Nephron (organoid): ENCODE data around the gene LRFN3.
A peak's percentile ranks its signal among the peaks of the same experiment; 100 is the strongest.
"Not testable (repeated sequence)": the region's sequence is repeated elsewhere in the genome, so short reads cannot be mapped to it uniquely, and the experiment has no call there.

Source experiments
- H3K27ac Mint-ChIP-seq, 3 experiments: 2 replicates each; pipeline ENCODE4 v1.8.0; 2020; ENCODE audit warnings: mixed read lengths in 3 of 3, mild to moderate bottlenecking in 2 of 3, moderate library complexity in 1 of 3
- H3K27me3 Mint-ChIP-seq: 2 replicates; pipeline ENCODE4 v1.8.0; 2021; ENCODE audit warnings: low read depth, mild to moderate bottlenecking, moderate library complexity, mixed read lengths
- H3K36me3 Mint-ChIP-seq: 2 replicates; pipeline ENCODE4 v1.8.0; 2020; ENCODE audit warnings: low read depth, mixed read lengths
- H3K4me1 Mint-ChIP-seq: 2 replicates; pipeline ENCODE4 v1.8.0; 2020; ENCODE audit warnings: mixed read lengths
- H3K4me3 Mint-ChIP-seq, 3 experiments: 2 replicates each; pipeline ENCODE4 v1.8.0; 2020; ENCODE audit warnings: mild to moderate bottlenecking in 3 of 3, mixed read lengths in 3 of 3, moderate library complexity in 2 of 3
- H3K9me3 Mint-ChIP-seq: 2 replicates; pipeline ENCODE4 v1.8.0; 2020; ENCODE audit warnings: mixed read lengths
- CTCF ChIP-seq, 3 experiments: fragments of 200-600 bp; sonication (generic); IDR thresholded peaks; one replicate each; pipeline ENCODE4 v1.5.0; 2021; ENCODE audit warnings: antibody characterized with exemption in 3 of 3; ENCODE audit not compliant: unreplicated experiment in 3 of 3

The LRFN3 gene

GRCh38 chr19:35945121-35945790, 9.1 kb downstream of the LRFN3 start:
- H3K27ac Mint-ChIP-seq: no peak overlapping the region
- no peak for TF ChIP-seq CTCF (IDR thresholded peaks at IDR 0.05; ENCODE audit: unreplicated experiment in 3 of 3)
- H3K4me3 Mint-ChIP-seq: no peak overlapping the region
- H3K4me1 Mint-ChIP-seq: peaks cover 5% of the 10 kb centered on the region
- no peaks in the 10 kb centered on the region for H3K9me3 Mint-ChIP-seq
- peaks cover 4% of the 10 kb centered on the region for H3K27me3 Mint-ChIP-seq
- H3K36me3 Mint-ChIP-seq: peaks cover 34% of the 10 kb centered on the region

- Mint-ChIP-seq H3K27ac (no peak overlapping the region), H3K36me3 (peaks cover 27% of the 10 kb centered on the region), H3K4me1 (peaks cover 5% of the 10 kb centered on the region)
Observed at GRCh38 chr19:35946203-35946602, 10.0 kb downstream of the LRFN3 start.

GRCh38 chr19:35949131-35949530, 13.0 kb downstream of the LRFN3 start:
- no peak for TF ChIP-seq CTCF (IDR thresholded peaks at IDR 0.05; ENCODE audit: unreplicated experiment in 3 of 3)
- Mint-ChIP-seq H3K4me3 (no peak overlapping the region), H3K27me3 (peaks cover 4% of the 10 kb centered on the region), H3K4me1 (peaks cover 5% of the 10 kb centered on the region), H3K36me3 (peaks cover 11% of the 10 kb centered on the region), H3K27ac (peak overlapping the region; percentile 6 to 77 (median 62)), H3K9me3 (no peaks in the 10 kb centered on the region)

More at GRCh38 chr19:35946203-35946602, 10.0 kb downstream of the LRFN3 start:
- H3K4me3 Mint-ChIP-seq: no peak overlapping the region
- TF ChIP-seq CTCF (IDR thresholded peaks at IDR 0.05; ENCODE audit: unreplicated experiment in 3 of 3): no peak
- no peaks in the 10 kb centered on the region for H3K9me3 Mint-ChIP-seq
- peaks cover 4% of the 10 kb centered on the region for H3K27me3 Mint-ChIP-seq

- Mint-ChIP-seq H3K27ac (no peak overlapping the region), H3K4me3 (no peak overlapping the region), H3K36me3 (no peaks in the 10 kb centered on the region), H3K9me3 (peaks cover 3% of the 10 kb centered on the region), H3K4me1 (no peaks in the 10 kb centered on the region), H3K27me3 (peaks cover 49% of the 10 kb centered on the region)
- TF ChIP-seq CTCF (IDR thresholded peaks at IDR 0.05; ENCODE audit: unreplicated experiment in 3 of 3): no peak
Observed at GRCh38 chr19:35955881-35956634, 19.9 kb downstream of the LRFN3 start.

- H3K4me3 Mint-ChIP-seq, H3K27ac Mint-ChIP-seq, H3K36me3 Mint-ChIP-seq, H3K4me1 Mint-ChIP-seq, H3K9me3 Mint-ChIP-seq: not testable (repeated sequence)
- peaks cover 58% of the 10 kb centered on the region for H3K27me3 Mint-ChIP-seq
Observed at GRCh38 chr19:35957411-35957810, 21.2 kb downstream of the LRFN3 start.

GRCh38 chr19:35958660-35959039, 22.5 kb downstream of the LRFN3 start:
- TF ChIP-seq CTCF (IDR thresholded peaks at IDR 0.05; ENCODE audit: unreplicated experiment in 3 of 3): no peak
- Mint-ChIP-seq H3K36me3 (no peaks in the 10 kb centered on the region), H3K9me3 (peaks cover 3% of the 10 kb centered on the region), H3K4me1 (no peaks in the 10 kb centered on the region), H3K27ac (no peak overlapping the region), H3K4me3 (no peak overlapping the region), H3K27me3 (peaks cover 65% of the 10 kb centered on the region)
